H1 (cell line): ENCODE results near the gene SMIM28. TPM values are rescaled to one million over a fixed set of nuclear protein-coding genes. Genes with fewer than 3 reads are reported as not detected.

Source experiments
- CBX5 ChIP-seq: fragments of 300-800, 300-1000 bp; sonication (generic); IDR thresholded peaks from 2 replicates; pipeline ENCODE4 v1.7.1; 2016; ENCODE audit warnings: antibody characterized with exemption, low read length, low read depth
- CHD1 ChIP-seq: IDR thresholded peaks from 2 replicates; pipeline ENCODE4 v1.6.1; 2012; ENCODE audit warnings: low read depth, low read length, improper control_type of control experiment
- CREB1 ChIP-seq: IDR thresholded peaks from 2 replicates; pipeline ENCODE4 v1.6.1; 2012; ENCODE audit warnings: inconsistent platforms
- EGR1 ChIP-seq: IDR thresholded peaks from 2 replicates; pipeline ENCODE4 v1.6.1; 2011; ENCODE audit warnings: low read depth, low read length, borderline replicate concordance
- EZH2 ChIP-seq: fragments of 200-600 bp; sonication (generic); IDR thresholded peaks from 2 replicates; pipeline ENCODE4 v1.7.1; 2012; ENCODE audit warnings: low read depth, mild to moderate bottlenecking, moderate library complexity, low read length, inconsistent platforms; ENCODE audit not compliant: severe bottlenecking
- GTF2F1 ChIP-seq: IDR thresholded peaks from 2 replicates; pipeline ENCODE4 v1.6.1; 2012; ENCODE audit warnings: low read depth, low read length, improper control_type of control experiment, borderline replicate concordance
- POU5F1 ChIP-seq: IDR thresholded peaks from 2 replicates; pipeline ENCODE4 v1.6.1; 2011; ENCODE audit warnings: low read depth, mild to moderate bottlenecking, low read length, moderate library complexity
- RBBP5 ChIP-seq: IDR thresholded peaks from 2 replicates; pipeline ENCODE4 v1.7.1; 2012; ENCODE audit warnings: low read depth, mild to moderate bottlenecking, inconsistent platforms, low read length, moderate library complexity, borderline replicate concordance
- SP1 ChIP-seq: IDR thresholded peaks from 2 replicates; pipeline ENCODE4 v1.6.1; 2011; ENCODE audit warnings: low read depth, low read length
- SP2 ChIP-seq: IDR thresholded peaks from 2 replicates; pipeline ENCODE4 v1.6.1; 2012; ENCODE audit warnings: mild to moderate bottlenecking, low read length, inconsistent platforms
- TAF7 ChIP-seq: optimal IDR thresholded peaks from 2 replicates; pipeline ENCODE3; 2011; ENCODE audit warnings: low read depth, mild to moderate bottlenecking, inconsistent platforms, low read length, moderate library complexity, borderline replicate concordance
- TBP ChIP-seq: IDR thresholded peaks from 2 replicates; pipeline ENCODE4 v1.6.1; 2011; ENCODE audit warnings: low read depth, low read length, improper control_type of control experiment
- polyA plus RNA-seq, 7 experiments: library from polyadenylated mRNA; depleted of rRNA in 3 of 7; stranded (reverse) in 5 of 7; unstranded in 2 of 7; fragments of >200 nt in 5 of 7; fragments of 200-250 nt in 2 of 7; gene quantifications; 1 replicate in 5 of 7; 2 replicates in 1 of 7; 4 replicates in 1 of 7; pipeline versions ENCODE4 v1.2.1 to v1.2.3, GENCODE V29; 2011 to 2013; ENCODE audit warnings: missing spikeins in 2 of 7, mixed read lengths in 2 of 7
- total RNA-seq: library from RNA; stranded (reverse); fragmentation: NEBNext Ultra II Directional; extraction: Animal tissue kit (Norgen Biotek cat#: 25700); gene quantifications from 2 replicates; pipeline ENCODE4 v1.2.1, GENCODE V29; 2021
- TF ChIP-seq, protein P1 (sequence below): fragments of 300-600 bp; sonication (generic); IDR thresholded peaks from 2 replicates; pipeline ENCODE4 v1.7.1; 2012; ENCODE audit warnings: low read length, moderate library complexity, mild to moderate bottlenecking, inconsistent platforms; ENCODE audit not compliant: insufficient replicate concordance

The SMIM28 gene
- total and polyA plus RNA-seq, 2 of the 8 experiments (the other 6 are each of a cell fraction or from before 2014, with no cell fraction given), result not detected

DNA sequence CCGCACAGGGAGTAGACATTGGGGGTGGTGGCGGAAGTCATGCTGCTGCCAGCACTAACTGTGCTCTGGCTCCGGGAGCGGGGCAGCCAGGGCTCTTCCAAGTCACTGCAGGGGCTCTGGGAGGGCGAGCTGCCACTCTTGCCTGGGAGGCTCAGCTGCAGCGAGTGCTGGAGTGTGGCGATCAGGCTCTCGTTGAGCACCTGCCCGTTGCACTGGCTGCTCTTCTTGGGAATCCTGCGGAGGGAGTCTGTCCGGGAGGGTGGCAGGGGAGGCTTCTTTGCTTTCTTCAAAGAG is 54.3 kb downstream of the SMIM28 start (continued):
- TF ChIP-seq, protein P1, sequence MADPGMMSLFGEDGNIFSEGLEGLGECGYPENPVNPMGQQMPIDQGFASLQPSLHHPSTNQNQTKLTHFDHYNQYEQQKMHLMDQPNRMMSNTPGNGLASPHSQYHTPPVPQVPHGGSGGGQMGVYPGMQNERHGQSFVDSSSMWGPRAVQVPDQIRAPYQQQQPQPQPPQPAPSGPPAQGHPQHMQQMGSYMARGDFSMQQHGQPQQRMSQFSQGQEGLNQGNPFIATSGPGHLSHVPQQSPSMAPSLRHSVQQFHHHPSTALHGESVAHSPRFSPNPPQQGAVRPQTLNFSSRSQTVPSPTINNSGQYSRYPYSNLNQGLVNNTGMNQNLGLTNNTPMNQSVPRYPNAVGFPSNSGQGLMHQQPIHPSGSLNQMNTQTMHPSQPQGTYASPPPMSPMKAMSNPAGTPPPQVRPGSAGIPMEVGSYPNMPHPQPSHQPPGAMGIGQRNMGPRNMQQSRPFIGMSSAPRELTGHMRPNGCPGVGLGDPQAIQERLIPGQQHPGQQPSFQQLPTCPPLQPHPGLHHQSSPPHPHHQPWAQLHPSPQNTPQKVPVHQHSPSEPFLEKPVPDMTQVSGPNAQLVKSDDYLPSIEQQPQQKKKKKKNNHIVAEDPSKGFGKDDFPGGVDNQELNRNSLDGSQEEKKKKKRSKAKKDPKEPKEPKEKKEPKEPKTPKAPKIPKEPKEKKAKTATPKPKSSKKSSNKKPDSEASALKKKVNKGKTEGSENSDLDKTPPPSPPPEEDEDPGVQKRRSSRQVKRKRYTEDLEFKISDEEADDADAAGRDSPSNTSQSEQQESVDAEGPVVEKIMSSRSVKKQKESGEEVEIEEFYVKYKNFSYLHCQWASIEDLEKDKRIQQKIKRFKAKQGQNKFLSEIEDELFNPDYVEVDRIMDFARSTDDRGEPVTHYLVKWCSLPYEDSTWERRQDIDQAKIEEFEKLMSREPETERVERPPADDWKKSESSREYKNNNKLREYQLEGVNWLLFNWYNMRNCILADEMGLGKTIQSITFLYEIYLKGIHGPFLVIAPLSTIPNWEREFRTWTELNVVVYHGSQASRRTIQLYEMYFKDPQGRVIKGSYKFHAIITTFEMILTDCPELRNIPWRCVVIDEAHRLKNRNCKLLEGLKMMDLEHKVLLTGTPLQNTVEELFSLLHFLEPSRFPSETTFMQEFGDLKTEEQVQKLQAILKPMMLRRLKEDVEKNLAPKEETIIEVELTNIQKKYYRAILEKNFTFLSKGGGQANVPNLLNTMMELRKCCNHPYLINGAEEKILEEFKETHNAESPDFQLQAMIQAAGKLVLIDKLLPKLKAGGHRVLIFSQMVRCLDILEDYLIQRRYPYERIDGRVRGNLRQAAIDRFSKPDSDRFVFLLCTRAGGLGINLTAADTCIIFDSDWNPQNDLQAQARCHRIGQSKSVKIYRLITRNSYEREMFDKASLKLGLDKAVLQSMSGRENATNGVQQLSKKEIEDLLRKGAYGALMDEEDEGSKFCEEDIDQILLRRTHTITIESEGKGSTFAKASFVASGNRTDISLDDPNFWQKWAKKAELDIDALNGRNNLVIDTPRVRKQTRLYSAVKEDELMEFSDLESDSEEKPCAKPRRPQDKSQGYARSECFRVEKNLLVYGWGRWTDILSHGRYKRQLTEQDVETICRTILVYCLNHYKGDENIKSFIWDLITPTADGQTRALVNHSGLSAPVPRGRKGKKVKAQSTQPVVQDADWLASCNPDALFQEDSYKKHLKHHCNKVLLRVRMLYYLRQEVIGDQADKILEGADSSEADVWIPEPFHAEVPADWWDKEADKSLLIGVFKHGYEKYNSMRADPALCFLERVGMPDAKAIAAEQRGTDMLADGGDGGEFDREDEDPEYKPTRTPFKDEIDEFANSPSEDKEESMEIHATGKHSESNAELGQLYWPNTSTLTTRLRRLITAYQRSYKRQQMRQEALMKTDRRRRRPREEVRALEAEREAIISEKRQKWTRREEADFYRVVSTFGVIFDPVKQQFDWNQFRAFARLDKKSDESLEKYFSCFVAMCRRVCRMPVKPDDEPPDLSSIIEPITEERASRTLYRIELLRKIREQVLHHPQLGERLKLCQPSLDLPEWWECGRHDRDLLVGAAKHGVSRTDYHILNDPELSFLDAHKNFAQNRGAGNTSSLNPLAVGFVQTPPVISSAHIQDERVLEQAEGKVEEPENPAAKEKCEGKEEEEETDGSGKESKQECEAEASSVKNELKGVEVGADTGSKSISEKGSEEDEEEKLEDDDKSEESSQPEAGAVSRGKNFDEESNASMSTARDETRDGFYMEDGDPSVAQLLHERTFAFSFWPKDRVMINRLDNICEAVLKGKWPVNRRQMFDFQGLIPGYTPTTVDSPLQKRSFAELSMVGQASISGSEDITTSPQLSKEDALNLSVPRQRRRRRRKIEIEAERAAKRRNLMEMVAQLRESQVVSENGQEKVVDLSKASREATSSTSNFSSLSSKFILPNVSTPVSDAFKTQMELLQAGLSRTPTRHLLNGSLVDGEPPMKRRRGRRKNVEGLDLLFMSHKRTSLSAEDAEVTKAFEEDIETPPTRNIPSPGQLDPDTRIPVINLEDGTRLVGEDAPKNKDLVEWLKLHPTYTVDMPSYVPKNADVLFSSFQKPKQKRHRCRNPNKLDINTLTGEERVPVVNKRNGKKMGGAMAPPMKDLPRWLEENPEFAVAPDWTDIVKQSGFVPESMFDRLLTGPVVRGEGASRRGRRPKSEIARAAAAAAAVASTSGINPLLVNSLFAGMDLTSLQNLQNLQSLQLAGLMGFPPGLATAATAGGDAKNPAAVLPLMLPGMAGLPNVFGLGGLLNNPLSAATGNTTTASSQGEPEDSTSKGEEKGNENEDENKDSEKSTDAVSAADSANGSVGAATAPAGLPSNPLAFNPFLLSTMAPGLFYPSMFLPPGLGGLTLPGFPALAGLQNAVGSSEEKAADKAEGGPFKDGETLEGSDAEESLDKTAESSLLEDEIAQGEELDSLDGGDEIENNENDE, result no peak
- TF ChIP-seq SP2 (no peak), EGR1 (no peak), TAF7 (no peak), RBBP5 (no peak), CREB1 (no peak), POU5F1 (no peak), CBX5 (no peak), SP1 (no peak), TBP (no peak), GTF2F1 (no peak), CHD1 (no peak), EZH2 (no peak)
